Coronary artery (tissue), 2 donors: Measurements from ENCODE around the gene DLD.
A peak's percentile ranks its signal among the peaks of the same experiment; 100 is the strongest.

ENCODE experiments used
- DNase-seq: peaks from one replicate; pipeline ENCODE4 v3.0.0-alpha.2; 2017; ENCODE audit warnings: low spot score
- H3K27ac ChIP-seq, 2 donors: fragments of 200-600 bp; sonication (generic); one replicate each; pipeline ENCODE4 v1.5.1; 2016 to 2019
- H3K4me3 ChIP-seq: fragments of 200-600 bp; sonication (generic); 2 replicates; pipeline ENCODE4 v1.5.1; 2016; ENCODE audit warnings: mild to moderate bottlenecking, moderate library complexity
- CTCF ChIP-seq: fragments of 200-600 bp; sonication (generic); IDR thresholded peaks from one replicate; pipeline ENCODE4 v1.5.1; 2019; ENCODE audit warnings: antibody characterized with exemption

The DLD gene

DNA sequence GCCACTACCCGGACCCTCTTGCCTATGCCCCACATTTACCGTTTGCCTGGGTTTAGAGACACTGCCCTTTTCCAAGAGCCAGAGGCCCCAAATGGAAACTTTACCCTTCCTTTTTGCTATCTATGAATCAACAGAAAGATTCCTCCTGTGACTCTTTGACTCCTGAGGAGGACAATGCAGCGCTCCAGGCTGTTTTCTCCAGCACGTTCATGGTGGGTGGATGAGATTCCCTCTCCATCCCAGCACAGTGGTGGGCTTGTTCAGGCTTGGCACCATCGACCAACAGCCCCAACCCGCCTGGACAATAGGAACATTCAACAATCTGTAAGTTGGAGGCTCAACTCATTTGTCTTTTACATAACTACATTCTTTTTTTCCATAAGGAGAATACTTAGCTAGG is 55.9 kb downstream of the DLD start:
- DNase-seq = no peak
- Histone ChIP-seq H3K4me3 (no peak overlapping the region), H3K27ac (peak overlapping the region in 1 of 2 donors; percentile 7)
- TF ChIP-seq CTCF = no peak

GRCh38 chr7:107948645-107949442 is 57.9 kb downstream of the DLD start:
- H3K4me3 ChIP-seq = no peak overlapping the region
- peak overlapping the region in 1 of 2 donors; percentile 59 for H3K27ac ChIP-seq
- no peak for DNase-seq
- TF ChIP-seq CTCF = no peak

- Histone ChIP-seq H3K4me3 (no peak overlapping the region), H3K27ac (peak overlapping the region in 1 of 2 donors; percentile 20)
- TF ChIP-seq CTCF = no peak
- no peak for DNase-seq
Observed at GRCh38 chr7:107949443-107949935, 58.5 kb downstream of the DLD start.

- H3K27ac ChIP-seq = no peak overlapping the region
Observed at GRCh38 chr7:107951172-107951787, 60.3 kb downstream of the DLD start.

DNA sequence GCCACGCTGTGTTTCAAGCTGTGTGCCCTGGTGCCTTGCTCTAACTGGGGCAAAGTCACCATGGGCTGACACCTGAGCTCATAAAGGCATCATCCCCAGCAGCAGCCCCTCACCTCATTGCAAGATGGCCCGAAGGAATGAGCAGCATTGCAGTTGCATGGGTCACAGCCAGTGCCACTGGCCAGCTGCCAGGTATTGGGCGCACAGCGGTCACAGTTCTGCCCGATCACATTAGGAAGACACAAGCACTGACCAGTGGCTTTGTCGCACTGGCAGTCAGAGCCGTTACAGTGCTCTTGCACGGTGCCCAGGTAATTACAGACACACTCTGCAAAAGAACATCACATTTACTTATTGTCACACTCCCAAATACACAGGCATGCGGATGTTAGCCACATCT is 60.9 kb downstream of the DLD start:
- no peak for TF ChIP-seq CTCF
- no peak for DNase-seq
- peak overlapping the region in 1 of 2 donors; percentile 25 for H3K27ac ChIP-seq

More at GRCh38 chr7:107951172-107951787, 60.3 kb downstream of the DLD start:
- no peak overlapping the region for H3K4me3 ChIP-seq
- TF ChIP-seq CTCF = no peak
- DNase-seq = no peak

GRCh38 chr7:107953265-107953923 is 62.4 kb downstream of the DLD start:
- Histone ChIP-seq H3K4me3 (no peak overlapping the region), H3K27ac (no peak overlapping the region)
- TF ChIP-seq CTCF = no peak
- DNase-seq = no peak

More for the DNA sequence above, 60.9 kb downstream of the DLD start:
- H3K4me3 ChIP-seq = no peak overlapping the region
